HG03064 (cell line): Measurements from ENCODE around the gene LBP.
"Not testable (repeated sequence)": the region's sequence is repeated elsewhere in the genome, so short reads cannot be mapped to it uniquely, and the experiment has no call there.

Experiments used
- ATAC-seq: cut with Tn5 transposase; IDR thresholded peaks from one replicate; pipeline ENCODE4 v1.9.1; 2021; ENCODE audit warnings: low read depth; ENCODE audit not compliant: unreplicated experiment

Gene LBP, protein sequence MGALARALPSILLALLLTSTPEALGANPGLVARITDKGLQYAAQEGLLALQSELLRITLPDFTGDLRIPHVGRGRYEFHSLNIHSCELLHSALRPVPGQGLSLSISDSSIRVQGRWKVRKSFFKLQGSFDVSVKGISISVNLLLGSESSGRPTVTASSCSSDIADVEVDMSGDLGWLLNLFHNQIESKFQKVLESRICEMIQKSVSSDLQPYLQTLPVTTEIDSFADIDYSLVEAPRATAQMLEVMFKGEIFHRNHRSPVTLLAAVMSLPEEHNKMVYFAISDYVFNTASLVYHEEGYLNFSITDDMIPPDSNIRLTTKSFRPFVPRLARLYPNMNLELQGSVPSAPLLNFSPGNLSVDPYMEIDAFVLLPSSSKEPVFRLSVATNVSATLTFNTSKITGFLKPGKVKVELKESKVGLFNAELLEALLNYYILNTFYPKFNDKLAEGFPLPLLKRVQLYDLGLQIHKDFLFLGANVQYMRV

GRCh38 chr20:38346247-38346651 lies at the start of gene LBP:
Gene LBP, plus strand, starts transcription at chr20:38346482. Its CDS starts 35 bp downstream, at chr20:38346517.
- no peak for ATAC-seq

GRCh38 chr20:38297916-38298674 lies 48.2 kb upstream of the LBP start:
- no peak for ATAC-seq

DNA sequence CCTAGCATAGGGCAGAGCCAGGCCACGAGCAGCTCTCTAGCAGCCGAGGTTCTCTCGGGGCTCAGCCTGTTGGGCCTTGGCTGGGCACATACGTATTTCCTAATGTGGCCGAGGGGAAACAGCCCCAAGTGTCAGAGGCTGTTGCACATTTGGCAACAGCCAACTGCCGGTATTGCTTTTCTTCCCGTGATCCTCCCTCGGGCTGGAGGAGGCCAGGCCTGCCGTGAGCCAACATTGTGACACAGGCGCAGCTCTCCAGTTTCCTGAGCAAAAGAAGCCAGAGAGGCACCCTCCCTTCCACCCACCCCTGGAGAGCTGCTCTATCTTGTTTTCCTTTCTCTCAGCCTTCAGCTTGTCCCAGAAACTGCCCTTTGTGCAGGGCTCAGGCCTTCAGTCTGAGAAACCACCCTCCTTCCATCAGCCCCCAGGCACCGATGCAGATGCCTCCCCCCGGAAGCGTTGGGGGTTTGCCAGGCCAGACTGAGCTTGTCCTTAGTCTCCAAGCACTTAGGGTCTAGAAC lies 47.5 kb upstream of the LBP start:
- no peak for ATAC-seq

GRCh38 chr20:38299963-38300362 lies 46.3 kb upstream of the LBP start:
- ATAC-seq = no peak

- ATAC-seq = no peak
Measured at GRCh38 chr20:38300438-38300837, 45.8 kb upstream of the LBP start.

DNA sequence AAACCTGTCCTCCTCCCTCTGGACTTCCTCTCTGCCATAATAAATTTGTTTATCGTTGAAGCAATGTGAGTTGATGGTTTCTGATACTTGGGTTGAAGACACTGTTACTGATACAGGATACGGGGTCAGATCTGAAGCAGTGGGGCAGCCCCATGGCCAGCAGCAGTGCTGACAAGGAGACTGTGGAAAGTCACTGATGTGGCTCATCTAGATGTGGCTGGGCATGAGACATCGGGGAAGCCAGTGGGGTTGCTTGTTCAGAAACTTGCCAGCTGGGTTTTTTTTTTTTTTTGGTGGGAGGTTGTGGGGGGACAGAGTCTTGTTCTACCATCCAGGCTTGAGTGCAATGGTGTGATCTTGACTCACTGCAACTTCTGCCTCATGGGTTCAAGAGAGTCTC lies 45.0 kb upstream of the LBP start:
- ATAC-seq = no peak

DNA sequence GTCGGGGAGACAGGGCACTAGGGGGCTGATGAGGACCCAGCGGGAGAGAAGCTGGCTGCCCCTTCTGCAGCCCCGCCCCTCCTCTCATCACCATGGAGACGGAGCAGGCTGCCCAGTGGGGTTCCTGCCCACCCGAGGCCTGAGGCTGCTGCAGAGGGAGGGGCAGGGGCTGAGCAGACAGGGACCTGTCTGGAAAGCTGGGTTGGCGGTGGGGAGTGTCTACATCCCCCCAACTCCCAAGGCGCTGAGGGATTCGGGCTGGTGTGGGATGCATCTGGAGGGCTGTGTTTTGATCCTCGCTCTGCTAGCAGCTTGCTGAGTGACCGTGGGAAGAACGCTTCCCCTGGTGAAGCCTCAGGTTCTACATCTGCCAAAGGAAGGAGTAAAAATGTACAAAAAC lies 43.5 kb upstream of the LBP start:
- ATAC-seq = no peak

GRCh38 chr20:38303908-38304379 lies 42.3 kb upstream of the LBP start, which contains the start of gene BPI:
Gene BPI, plus strand, starts transcription at chr20:38304156. Its CDS starts 68 bp downstream, at chr20:38304224.
- no peak for ATAC-seq

DNA sequence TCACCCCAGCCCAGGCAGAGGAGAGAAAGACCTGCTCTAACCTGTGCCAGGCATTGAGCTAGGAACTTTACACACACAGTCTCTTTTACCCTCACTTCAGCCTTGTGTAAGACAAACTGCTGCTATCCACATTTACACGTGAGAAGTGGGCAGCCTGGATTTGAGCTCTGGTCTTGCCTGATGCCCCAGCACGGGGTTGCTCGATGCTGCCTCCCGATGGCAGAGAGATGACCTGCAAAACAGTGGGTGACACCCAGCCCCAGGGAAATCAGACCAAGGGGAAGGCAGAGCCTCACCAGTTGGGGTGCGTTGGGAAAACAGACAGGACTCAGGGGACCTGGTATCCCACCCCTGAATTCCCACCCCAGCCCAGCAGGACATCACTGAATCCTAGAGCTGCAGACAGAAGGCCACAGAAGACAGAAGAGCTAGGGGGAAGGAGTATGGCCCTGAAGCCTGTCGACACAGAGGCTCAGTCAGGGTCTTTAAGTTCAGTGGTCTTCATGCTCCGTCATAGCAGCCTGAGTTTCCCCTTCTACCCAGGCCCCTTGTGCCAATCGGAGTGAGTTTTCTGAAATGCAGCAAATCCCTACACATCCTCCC lies 41.3 kb upstream of the LBP start:
- no peak for ATAC-seq

GRCh38 chr20:38305541-38305940 lies 40.7 kb upstream of the LBP start:
- ATAC-seq = no peak

DNA sequence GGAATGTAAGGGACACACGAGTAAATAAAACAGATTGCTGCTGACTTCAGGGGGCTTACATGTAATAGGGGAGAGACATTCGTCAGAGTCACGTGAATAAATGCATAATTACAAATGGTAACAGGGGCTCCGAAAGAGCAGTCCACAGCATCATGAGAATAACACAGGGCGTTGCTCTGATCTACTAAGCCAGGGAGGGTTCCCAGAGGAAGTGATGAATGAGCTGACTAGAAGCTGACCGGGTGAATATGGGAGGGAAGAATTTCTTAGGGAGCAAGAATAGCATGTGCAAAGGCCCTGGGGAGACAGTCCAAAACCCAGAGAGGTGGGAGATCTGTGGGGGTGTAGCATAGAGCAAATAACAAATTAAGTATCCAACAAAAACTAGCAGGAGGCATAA lies 39.9 kb upstream of the LBP start:
- no peak for ATAC-seq

- ATAC-seq = no peak
Measured at GRCh38 chr20:38307371-38308046, 38.8 kb upstream of the LBP start.

GRCh38 chr20:38308047-38308438 lies 38.2 kb upstream of the LBP start:
- ATAC-seq = no peak

DNA sequence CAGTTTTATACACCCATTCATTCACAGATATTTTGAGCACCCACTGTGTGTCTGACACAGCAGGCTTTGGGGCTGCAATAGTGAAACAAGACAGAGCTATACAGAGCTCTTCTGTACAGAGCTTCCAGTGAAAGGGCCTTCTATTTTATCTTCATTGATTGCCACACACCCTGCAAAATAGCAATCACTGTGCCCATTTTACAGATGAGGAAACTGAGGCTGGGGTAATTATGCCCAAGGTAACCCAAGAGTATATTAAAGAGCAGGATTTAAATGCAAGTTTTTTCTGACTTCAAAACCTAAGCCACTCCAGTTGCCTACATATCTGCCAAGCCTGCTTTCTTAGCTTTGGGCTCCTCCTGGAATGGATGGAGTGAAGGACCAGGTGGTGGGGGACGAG lies 37.8 kb upstream of the LBP start:
- ATAC-seq = no peak

- no peak for ATAC-seq
Measured at GRCh38 chr20:38311091-38311490, 35.2 kb upstream of the LBP start.

DNA sequence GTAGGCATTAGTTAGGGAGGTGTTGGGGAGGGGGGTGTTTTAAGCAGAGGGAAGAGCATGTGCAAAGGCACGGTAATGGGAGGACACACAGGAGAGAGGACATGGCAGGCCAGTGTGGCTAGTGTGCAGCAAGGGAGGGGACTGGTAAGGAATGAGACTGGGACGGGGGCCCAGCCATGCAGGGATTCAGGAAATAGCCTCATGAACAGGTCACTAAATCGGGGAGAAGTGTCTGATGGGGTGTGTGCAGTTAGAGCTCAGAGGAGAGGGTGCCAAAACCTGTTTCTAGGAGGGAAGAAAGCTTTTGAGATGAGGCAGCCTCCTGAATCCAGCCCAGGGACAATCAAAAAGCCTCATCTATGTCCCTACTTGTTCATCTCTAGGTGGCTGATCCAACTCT lies 34.8 kb upstream of the LBP start:
- ATAC-seq = no peak

GRCh38 chr20:38313676-38314075 lies 32.6 kb upstream of the LBP start:
- no peak for ATAC-seq

DNA sequence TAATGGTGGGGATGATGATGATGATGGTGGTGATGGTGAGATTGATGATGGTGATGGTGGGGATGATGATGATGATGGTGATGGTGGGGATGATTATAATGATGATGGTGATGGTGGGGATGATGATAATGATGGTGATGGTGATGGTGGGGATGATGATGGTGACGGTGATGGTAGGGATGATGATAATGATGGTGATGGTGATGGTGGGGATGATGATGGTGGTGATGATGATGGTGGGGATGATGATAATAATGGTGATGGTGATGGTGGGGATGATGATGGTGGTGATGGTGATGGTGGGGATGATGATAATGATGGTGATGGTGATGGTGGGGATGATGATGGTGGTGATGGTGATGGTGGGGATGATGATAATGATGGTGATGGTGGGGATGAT lies 31.9 kb upstream of the LBP start:
- ATAC-seq = not testable (repeated sequence)

GRCh38 chr20:38315290-38315966 lies 30.9 kb upstream of the LBP start:
- ATAC-seq = no peak

GRCh38 chr20:38316341-38316740 lies 29.9 kb upstream of the LBP start:
- no peak for ATAC-seq
